Esophagus squamous epithelium (tissue), 5 donors: ENCODE measurements around the gene SLC25A19. TPM values are rescaled to one million over a fixed set of nuclear protein-coding genes. Genes with fewer than 3 reads are reported as not detected.
A peak's percentile ranks its signal among the peaks of the same experiment; 100 is the strongest.
"Not testable (repeated sequence)": the region's sequence is repeated elsewhere in the genome, so short reads cannot be mapped to it uniquely, and the experiment has no call there.

Experiments used
- DNase-seq: peaks from one replicate; lab custom pipeline; 2025; lab: John Stamatoyannopoulos, UW
- H3K27ac ChIP-seq, 4 donors: fragments of 200-600 bp; sonication (generic); one replicate each; pipeline ENCODE4 v1.5.1; 2016 to 2019; ENCODE audit warnings: mild to moderate bottlenecking in 1 of 4
- H3K27me3 ChIP-seq, 4 donors: fragments of 200-600 bp; sonication (generic); 1 replicate in 3 of 4; 2 replicates in 1 of 4; pipeline versions ENCODE4 v1.5.1 to v1.6.0; 2017 to 2021; ENCODE audit warnings: antibody characterized with exemption in 1 of 4
- H3K36me3 ChIP-seq, 3 donors: fragments of 200-600 bp; sonication (generic); one replicate each; pipeline ENCODE4 v1.5.1; 2016 to 2019
- H3K4me1 ChIP-seq, 3 donors: fragments of 200-600 bp; sonication (generic); one replicate each; pipeline ENCODE4 v1.5.1; 2017 to 2019
- H3K4me3 ChIP-seq, 4 donors: fragments of 200-600 bp; sonication (generic); 1 replicate in 3 of 4; 2 replicates in 1 of 4; pipeline ENCODE4 v1.5.1; 2016 to 2019; ENCODE audit warnings: mild to moderate bottlenecking in 2 of 4, moderate library complexity in 1 of 4
- H3K9me3 ChIP-seq, 3 donors: fragments of 200-600 bp; sonication (generic); one replicate each; pipeline ENCODE4 v1.5.1; 2016 to 2019
- CTCF ChIP-seq, 6 experiments: fragments of 450-650 bp in 4 of 6; fragments of 200-600 bp in 2 of 6; sonication (generic) in 2 of 6; IDR thresholded peaks; one replicate each; pipeline ENCODE4 v1.5.1; 2016 to 2019; ENCODE audit warnings: antibody characterized with exemption in 6 of 6, mild to moderate bottlenecking in 4 of 6, moderate library complexity in 4 of 6
- POLR2A ChIP-seq, 4 donors: fragments of 450-650 bp; IDR thresholded peaks; one replicate each; pipeline ENCODE4 v1.6.1; 2017; ENCODE audit warnings: antibody characterized with exemption in 4 of 4, mild to moderate bottlenecking in 4 of 4, moderate library complexity in 3 of 4
- WGBS, 2 donors: methylation state at CpG; one replicate each; pipeline ENCODE4 v1.1.5; 2018; 5-methylcytosine and 5-hydroxymethylcytosine counted together
- intact Hi-C: fragments of 100-400 bp; cut with DNase I; formaldehyde crosslinking; loops from one replicate; pipeline ENCODE4 v1.15.0; 2022
- total RNA-seq, 4 donors: library from RNA; depleted of rRNA; stranded (reverse); fragments of >200 nt; gene quantifications; one replicate each; pipeline ENCODE4 v1.1.0, GENCODE V29; 2016
- donor health status: DM: yes; HTN: yes; CAD: no.

Gene SLC25A19
- total RNA-seq, 4 donors from 2014 or later, result 9.2 to 15.2 (median 11.2) TPM

- H3K27me3 ChIP-seq, result no peaks in the 10 kb centered on the region
- H3K4me1 ChIP-seq, result peaks cover 17 to 63% (median 30%) of the 10 kb centered on the region in 3 donors
- no peak for DNase-seq
- TF ChIP-seq POLR2A (IDR thresholded peaks at IDR 0.05), result no peak
- no peak for TF ChIP-seq CTCF (IDR thresholded peaks at IDR 0.05)
- intact Hi-C loops, result no loop called here
- peak overlapping the region; percentile 76 to 98 (median 92) for H3K4me3 ChIP-seq
- peaks cover 0 to 29% (median 11%) of the 10 kb centered on the region in 3 donors for H3K36me3 ChIP-seq
- 4% methylated on average over 8 to 14 of the region's 31 CpGs for WGBS, 2 donors
- no peaks in the 10 kb centered on the region for H3K9me3 ChIP-seq
- peak overlapping the region; percentile 94 to 97 (median 96) for H3K27ac ChIP-seq
These were observed 28.4 kb downstream of the SLC25A19 start for GRCh38 chr17:75260641-75261335.

GRCh38 chr17:75257228-75257627 is 32.0 kb downstream of the SLC25A19 start:
- 43% methylated on average over 2 of the region's 2 CpGs for WGBS, 2 donors
- H3K36me3 ChIP-seq, H3K27me3 ChIP-seq, H3K4me3 ChIP-seq, DNase-seq, H3K9me3 ChIP-seq, intact Hi-C loops: not testable (repeated sequence)
- peaks cover 10 to 57% (median 22%) of the 10 kb centered on the region in 3 donors for H3K4me1 ChIP-seq
- H3K27ac ChIP-seq, result peak overlapping the region in 1 of 4 donors; percentile 9

GRCh38 chr17:75255954-75256698 is 33.1 kb downstream of the SLC25A19 start:
- intact Hi-C loops, H3K27me3 ChIP-seq, H3K9me3 ChIP-seq, DNase-seq, H3K36me3 ChIP-seq: not testable (repeated sequence)
- Histone ChIP-seq H3K27ac (peak overlapping the region; percentile 39 to 64 (median 54)), H3K4me1 (peaks cover 10 to 64% (median 22%) of the 10 kb centered on the region in 3 donors), H3K4me3 (peak overlapping the region in 1 of 4 donors; percentile 12)
- 50 to 56% methylated on average over 11 of the region's 11 CpGs for WGBS, 2 donors

GRCh38 chr17:75252039-75252816 is 37.0 kb downstream of the SLC25A19 start:
- peaks cover 0 to 13% (median 0%) of the 10 kb centered on the region in 3 donors for H3K36me3 ChIP-seq
- no peak overlapping the region for H3K4me3 ChIP-seq
- DNase-seq, result no peak
- peak overlapping the region in 3 of 4 donors; percentile 30 to 37 (median 34) for H3K27ac ChIP-seq
- no peak for TF ChIP-seq POLR2A (IDR thresholded peaks at IDR 0.05)
- TF ChIP-seq CTCF (IDR thresholded peaks at IDR 0.05), result no peak
- H3K27me3 ChIP-seq, result no peaks in the 10 kb centered on the region
- intact Hi-C loops, result no loop called here
- H3K9me3 ChIP-seq, result no peaks in the 10 kb centered on the region
- H3K4me1 ChIP-seq, result peaks cover 0 to 51% (median 13%) of the 10 kb centered on the region in 3 donors
- WGBS, 2 donors, result 77 to 85% methylated on average over 8 of the region's 8 CpGs

GRCh38 chr17:75250009-75250471 is 39.2 kb downstream of the SLC25A19 start:
- Histone ChIP-seq H3K4me3 (peak overlapping the region in 2 of 4 donors; percentile 17 to 26), H3K36me3 (peaks cover 7 to 33% (median 14%) of the 10 kb centered on the region in 3 donors), H3K9me3 (no peaks in the 10 kb centered on the region), H3K27me3 (no peaks in the 10 kb centered on the region), H3K27ac (peak overlapping the region; percentile 59 to 76 (median 63)), H3K4me1 (peaks cover 0 to 40% (median 13%) of the 10 kb centered on the region in 3 donors)
- no peak for TF ChIP-seq POLR2A (IDR thresholded peaks at IDR 0.05)
- no peak for TF ChIP-seq CTCF (IDR thresholded peaks at IDR 0.05)
- intact Hi-C loops, result no loop called here
- 24 to 28% methylated on average over 8 to 10 of the region's 11 CpGs for WGBS, 2 donors
- DNase-seq, result no peak
